Activated effector memory CD4-positive, alpha-beta T cell treated with Interleukin-2 at 50 U/mL for 16 hours (primary cell): ENCODE measurements around the gene HOXD12.
A peak's percentile ranks its signal among the peaks of the same experiment; 100 is the strongest.

Experiments
- DNase-seq: peaks from one replicate; pipeline ENCODE4 v3.0.0-alpha.2; 2020

Gene HOXD12

DNA sequence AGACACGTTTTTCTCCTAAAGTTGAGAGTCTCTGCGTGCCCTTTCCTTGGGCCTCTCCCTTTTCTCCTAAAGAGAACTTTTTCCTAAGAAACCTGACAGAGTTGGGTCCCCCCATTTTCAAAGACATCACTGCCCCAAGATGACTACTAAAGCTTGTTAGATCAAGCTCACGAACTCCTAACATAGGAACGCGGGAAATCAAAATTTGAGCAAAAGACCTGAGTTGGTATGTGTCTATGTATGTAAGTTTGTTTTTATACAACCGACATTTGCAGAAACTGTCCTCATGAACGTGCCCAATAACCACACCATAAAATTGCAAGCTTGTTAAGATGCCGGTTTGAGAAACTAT lies 5.7 kb upstream of the HOXD12 start:
- no peak for DNase-seq

- DNase-seq = no peak
Measured at GRCh38 chr2:176094349-176094748, 5.2 kb upstream of the HOXD12 start.

- DNase-seq = no peak
Measured at GRCh38 chr2:176095421-176095820, 4.2 kb upstream of the HOXD12 start.

DNA sequence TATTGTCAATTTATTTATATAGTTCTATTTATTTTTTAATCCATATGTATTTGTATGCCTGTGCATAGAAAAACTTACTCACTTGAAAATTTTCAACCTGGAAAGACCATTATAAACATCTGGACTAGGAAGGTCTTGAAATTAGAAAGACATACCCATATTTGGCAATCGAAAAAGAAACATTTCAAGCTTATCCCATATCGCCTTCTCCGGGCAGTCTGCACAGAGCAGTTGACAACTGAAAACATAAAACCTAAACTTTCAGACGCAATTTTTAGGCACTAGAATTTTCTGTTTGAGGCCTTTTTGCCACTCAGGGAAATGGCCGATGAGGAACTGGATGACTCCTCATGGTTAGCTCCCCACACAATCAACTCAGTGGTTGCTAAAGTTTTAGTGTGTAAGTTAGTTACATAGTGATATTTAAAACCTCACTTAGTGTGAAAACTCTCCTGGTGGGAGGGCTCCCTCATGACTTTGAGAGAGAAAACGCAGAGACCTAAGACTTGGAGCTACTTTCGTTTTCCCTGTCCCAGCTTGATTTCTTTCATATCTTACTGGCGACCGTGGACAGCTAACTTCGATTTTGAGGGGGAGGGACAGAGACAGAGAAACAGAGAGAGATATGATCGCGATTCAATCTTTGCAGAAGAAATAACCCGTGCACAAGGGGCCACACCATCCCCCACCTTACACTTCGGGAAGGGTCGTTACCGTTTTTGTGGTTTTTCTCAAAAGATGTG lies 3.2 kb upstream of the HOXD12 start:
- DNase-seq = no peak

GRCh38 chr2:176096986-176097819 lies 2.4 kb upstream of the HOXD12 start:
- peak; percentile 25 for DNase-seq

DNA sequence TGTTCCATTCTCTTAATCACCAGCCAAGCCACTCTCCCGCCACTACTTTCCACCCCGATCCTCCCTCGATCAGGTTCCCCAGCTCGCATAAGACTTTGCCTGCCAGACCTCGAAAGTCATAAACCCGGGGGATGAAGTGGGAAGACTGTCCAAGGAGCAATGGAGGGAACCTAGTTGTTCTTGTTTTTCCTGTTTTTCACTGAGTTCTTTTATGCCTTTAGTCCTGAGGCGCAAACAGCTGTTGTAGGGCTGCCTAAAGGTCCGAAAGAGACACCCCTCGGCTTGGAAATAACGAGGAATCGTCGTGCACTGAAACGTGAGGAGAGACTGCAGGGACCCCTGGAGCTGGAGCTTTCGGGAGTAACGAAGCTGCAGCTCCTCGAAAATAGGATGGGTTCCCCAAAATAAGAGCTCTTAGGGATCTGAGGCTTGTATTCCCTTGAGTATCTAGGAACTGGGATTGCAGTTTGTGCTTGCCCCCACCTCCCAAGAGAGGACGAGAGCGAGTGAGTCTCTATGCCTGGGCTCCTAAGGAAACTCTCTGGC lies 1.7 kb upstream of the HOXD12 start:
- DNase-seq = no peak

DNA sequence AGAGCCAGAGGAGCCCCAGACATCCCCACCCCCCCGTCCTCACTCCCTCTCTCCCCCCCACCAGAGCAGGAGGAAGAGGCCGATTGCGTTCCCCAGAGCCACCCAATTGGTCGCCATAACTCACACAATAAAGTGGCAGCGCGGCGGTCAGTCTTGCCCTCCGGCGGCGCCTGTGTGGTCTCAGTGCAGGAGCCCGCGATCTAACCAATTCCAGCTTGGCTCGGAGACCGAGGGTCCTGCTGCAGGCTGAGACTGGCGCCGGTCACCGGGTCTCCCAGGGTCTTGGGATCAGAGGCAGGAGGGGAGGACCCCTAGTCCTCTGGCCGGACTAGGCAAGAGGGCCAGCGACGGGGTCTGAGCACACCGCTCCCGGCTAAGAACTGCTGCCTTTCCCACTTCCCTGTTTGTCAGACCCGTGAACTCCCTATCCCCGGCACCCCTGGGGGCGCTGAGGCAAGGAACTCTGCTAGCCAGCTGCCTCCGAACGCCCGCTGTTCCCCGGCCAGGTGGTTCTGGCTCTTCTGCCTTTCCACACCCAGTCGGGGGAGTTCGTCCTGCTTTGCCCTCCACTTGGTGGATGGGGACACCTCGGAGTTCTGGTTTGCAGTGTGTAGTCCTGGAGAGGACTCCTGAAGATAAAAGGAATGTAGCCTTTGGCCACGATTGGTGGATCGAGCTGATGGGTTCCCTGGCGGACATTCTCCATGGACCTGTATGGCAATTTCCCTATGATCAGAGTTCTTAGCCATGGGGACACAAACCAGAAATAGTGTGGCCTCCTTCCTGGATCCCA lies 1.0 kb upstream of the HOXD12 start:
- no peak for DNase-seq

DNA sequence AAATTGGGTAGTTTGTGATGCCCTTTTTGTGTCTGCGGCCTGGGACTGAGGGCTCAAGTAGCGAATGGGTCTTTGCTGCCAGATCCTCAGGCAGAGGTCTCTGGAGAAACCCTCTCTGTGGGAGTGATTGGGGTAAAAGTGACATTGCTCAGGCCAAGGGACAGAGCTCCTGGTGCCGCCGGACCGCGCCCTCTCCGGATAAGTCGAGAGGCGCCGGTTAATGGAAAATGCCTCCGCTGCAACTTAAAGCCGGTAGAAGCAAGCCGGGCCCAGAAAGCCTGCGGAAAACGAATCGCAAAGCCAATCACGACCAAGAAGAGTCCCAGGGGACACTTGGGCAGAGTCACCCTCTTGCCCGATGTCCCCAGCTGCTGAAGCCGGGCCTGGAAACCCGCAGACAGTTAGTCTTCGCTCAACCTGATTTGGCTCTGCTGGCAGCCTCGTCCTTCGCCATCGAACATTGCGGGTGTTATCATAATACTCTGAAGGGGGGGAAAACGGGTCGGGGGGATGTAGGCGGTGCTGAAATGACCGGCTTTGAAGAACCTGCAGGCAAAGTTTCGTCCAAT lies 352 bp upstream of the HOXD12 start:
- no peak for DNase-seq

DNA sequence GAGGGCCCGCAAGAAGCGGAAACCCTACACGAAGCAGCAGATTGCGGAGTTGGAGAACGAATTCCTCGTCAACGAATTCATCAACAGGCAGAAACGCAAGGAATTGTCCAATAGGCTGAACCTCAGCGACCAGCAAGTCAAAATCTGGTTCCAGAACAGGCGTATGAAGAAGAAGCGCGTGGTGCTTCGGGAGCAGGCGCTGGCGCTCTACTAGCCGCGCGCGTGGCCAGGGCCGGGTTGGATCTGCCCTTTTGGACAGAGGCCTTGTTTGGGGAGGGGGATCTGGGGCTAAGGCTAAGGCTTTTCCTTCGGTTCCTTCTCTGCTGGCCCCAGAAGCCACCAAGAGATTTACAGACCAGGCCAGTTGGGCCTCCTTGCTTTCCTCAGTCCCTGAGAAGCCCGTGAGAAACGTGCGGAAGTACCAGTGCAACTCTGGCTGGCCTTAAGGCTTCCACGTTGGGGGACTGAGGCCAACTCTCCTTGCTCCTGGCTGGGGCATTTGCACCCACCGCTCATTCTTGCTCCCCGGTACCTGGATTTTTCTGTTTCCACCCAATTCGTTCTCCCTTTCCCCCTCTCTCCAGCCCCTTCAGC lies 1.0 kb downstream of the HOXD12 start:
- no peak for DNase-seq

GRCh38 chr2:176101216-176101830 lies 1.7 kb downstream of the HOXD12 start:
- no peak for DNase-seq

GRCh38 chr2:176101842-176102241 lies 2.2 kb downstream of the HOXD12 start:
- no peak for DNase-seq

GRCh38 chr2:176102309-176102866 lies 2.8 kb downstream of the HOXD12 start:
- no peak for DNase-seq

DNA sequence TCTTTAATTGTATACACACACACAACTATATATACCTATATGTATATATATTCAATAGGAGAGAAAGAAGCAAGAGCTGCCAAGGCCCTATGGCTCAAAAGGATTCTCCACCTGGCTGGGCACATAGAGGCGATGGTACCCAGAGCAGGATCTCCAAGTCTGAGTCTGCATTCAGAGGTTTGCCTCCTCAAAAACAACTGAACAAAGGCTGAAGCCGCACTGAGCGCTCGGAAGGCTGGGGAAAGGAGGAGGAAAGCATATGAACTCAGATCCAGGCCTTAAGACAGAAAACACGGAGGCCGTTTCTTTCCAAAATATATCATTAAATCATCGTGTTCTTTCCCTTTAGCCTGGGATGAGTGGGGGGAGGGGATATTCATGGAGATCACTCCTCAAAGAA lies 3.6 kb downstream of the HOXD12 start:
- DNase-seq = no peak

DNA sequence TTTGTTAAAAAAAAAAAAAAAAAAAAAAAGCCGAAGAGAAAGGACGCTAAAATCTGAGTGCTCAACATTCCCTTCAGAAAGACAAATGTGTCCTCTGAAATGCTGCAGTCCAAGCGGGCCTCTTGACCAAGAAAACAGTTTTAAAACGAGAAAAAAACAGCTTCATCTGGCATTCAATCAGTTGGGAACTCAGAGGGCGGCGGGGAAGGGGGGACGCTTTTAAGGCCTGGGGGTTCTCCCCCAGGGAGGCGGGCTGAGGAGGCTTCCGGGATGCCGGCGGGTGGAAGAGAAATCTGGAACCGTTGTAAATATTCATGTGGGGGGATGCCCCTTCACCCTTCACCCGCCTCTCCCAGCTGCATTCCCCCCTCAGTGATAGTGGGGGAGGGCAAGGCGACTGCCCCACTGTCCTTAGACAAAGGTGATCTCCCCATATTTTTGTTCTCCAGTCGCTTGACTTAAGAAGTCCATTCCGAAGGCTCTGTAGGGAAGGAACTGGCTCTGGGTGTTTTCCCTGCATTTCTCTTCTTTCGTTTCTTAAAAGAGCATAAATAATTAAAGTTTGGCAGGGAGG lies 4.2 kb downstream of the HOXD12 start:
- DNase-seq = no peak

DNA sequence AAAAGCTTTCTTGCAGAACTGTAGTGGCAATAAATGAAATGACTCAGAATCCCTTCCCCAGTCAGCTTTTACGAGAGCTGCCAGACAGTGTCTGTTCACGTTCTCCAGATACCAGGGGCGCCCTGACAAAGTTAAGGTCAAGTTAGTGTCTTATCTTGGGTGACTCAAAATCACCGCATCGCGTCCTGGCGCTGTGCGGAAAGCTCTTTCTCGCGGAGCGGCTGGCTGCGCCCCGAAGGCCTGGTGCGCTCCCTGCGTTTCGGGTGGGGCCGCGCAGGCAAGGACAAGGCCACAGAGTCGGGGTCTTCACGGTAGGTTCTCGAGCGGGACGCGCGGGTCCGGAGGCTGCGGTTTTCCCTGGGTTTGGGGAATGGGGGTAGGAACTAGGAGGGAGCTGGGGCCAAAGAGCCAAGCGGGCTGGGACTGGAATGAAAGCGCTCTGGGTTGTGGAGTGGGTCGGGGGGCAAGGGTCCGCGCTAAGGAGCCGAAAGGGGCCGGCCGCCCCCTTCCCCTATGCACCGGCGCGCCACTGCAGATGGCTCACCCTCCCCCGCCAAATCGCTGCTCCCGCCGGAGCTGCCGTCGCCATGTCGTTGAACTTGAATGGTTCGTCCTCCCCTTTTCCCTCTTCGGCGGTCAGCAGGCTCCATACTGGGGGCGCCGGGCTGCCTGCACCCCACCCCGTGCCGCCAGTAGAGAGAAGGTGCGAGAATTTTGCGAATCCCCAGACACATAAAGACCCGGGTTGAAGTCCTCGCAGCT lies 4.9 kb downstream of the HOXD12 start:
- DNase-seq = no peak

DNA sequence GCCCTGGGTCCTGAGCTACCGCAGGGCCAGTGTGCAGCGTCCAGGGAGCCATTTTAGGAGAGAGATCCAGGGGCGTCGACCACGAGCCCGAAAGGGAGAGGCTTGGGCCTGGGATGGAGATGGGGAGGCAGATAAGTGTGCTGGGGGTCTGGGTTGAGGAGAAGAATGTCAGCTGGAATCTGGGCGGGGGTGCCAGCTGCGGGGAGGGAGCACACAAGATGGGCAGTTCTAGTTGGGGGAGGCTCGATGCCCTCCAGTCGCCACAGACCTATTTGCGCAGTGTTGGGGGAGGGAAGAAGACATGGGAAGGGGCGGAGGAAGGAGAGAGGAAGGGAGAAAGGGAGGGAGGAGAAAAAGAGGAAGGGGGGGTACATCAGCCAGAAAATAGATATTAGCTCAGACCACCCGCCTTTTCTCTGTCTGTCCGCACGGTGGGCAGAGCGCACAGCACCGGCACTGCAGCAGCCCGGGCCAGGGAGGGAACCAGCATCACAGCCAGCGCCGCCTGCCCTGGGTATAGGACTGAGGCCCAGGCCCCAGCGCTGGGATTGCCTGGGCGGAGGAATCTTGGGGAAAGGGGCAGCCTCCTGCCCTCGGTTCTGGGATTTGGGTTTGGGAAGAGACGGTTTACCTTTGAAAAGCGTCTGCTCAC lies 5.6 kb downstream of the HOXD12 start:
- no peak for DNase-seq

- no peak for DNase-seq
Measured at GRCh38 chr2:176105730-176106580, 6.4 kb downstream of the HOXD12 start.

GRCh38 chr2:176106581-176107539 lies 7.3 kb downstream of the HOXD12 start, which contains the start of gene HOXD11:
TSS of gene HOXD11 (plus strand) at chr2:176107280. CDS start at chr2:176107356, 76 bp downstream.
- DNase-seq = no peak
